ENCODE measurements around the gene ARHGEF33. TPM values are rescaled to one million over a fixed set of nuclear protein-coding genes. Genes with fewer than 3 reads are reported as not detected.

Gene ARHGEF33
- polyA plus RNA-seq, 1 donor from 2014 or later, result 1.5 TPM

DNA sequence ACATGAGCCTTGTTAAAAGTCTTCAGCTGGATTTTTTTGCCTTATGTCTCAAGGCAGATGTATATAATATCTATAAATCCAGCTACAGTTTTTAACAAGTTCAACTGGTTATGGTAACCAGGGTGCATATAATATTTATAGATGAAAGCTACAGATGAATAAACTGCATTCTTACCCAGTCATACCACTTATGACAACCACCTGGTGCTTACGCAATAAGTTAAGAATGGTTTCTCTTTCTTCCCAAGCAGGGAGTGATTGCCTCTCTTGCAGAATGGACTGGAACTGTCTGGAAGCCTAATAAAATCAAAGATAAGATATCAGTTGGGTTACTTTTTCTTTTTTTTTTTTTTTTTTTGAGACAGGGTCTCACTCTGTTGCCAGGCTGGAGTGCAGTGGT lies 33.5 kb upstream of the ARHGEF33 start:
- H3K27me3 ChIP-seq (ENCODE audit: insufficient read depth, low read depth, low read length), result no peaks in the 10 kb centered on the region
- H3K4me3 ChIP-seq (ENCODE audit: low read length), result no peak overlapping the region
- H4K20me1 ChIP-seq (ENCODE audit: insufficient read depth), result no peaks in the 10 kb centered on the region
- no peak overlapping the region for H3K27ac ChIP-seq (ENCODE audit: low read length)
- no peak for TF ChIP-seq MXI1 (conservative IDR thresholded peaks at IDR 0.05; ENCODE audit: poor library complexity, severe bottlenecking)
- no peak overlapping the region for H3K9ac ChIP-seq (ENCODE audit: low read length)
- no peaks in the 10 kb centered on the region for H3K9me2 ChIP-seq (ENCODE audit: insufficient read depth, low read length)
- H3K79me2 ChIP-seq (replicated peaks; ENCODE audit: insufficient read depth, low read length), result no peaks in the 10 kb centered on the region
- H3K36me3 ChIP-seq (ENCODE audit: insufficient read depth, low read length), result peaks cover 20% of the 10 kb centered on the region
- no peak overlapping the region for H2AFZ ChIP-seq (ENCODE audit: low read depth, low read length)
- no peak overlapping the region for H3K4me2 ChIP-seq (ENCODE audit: low read length)
- no peaks in the 10 kb centered on the region for H3F3A ChIP-seq (ENCODE audit: insufficient read depth, low read length, poor library complexity, severe bottlenecking)
- H3K9me3 ChIP-seq (ENCODE audit: low read length), result no peaks in the 10 kb centered on the region

- no peaks in the 10 kb centered on the region for H4K20me1 ChIP-seq (ENCODE audit: insufficient read depth)
- H3K79me2 ChIP-seq (replicated peaks; ENCODE audit: insufficient read depth, low read length), result no peaks in the 10 kb centered on the region
- peaks cover 21% of the 10 kb centered on the region for H3K36me3 ChIP-seq (ENCODE audit: insufficient read depth, low read length)
- H2AFZ ChIP-seq (ENCODE audit: low read depth, low read length), result no peak overlapping the region
- no peaks in the 10 kb centered on the region for H3K9me2 ChIP-seq (ENCODE audit: insufficient read depth, low read length)
- no peak overlapping the region for H3K27ac ChIP-seq (ENCODE audit: low read length)
- no peaks in the 10 kb centered on the region for H3K9me3 ChIP-seq (ENCODE audit: low read length)
- TF ChIP-seq SMC3 (conservative IDR thresholded peaks at IDR 0.05; ENCODE audit: poor library complexity), result no peak
- TF ChIP-seq TAF1 (IDR thresholded peaks at IDR 0.05; ENCODE audit: low read depth), result no peak
- TF ChIP-seq EZH2 (IDR thresholded peaks at IDR 0.05; ENCODE audit: borderline replicate concordance, insufficient read depth, low read length, poor library complexity, severe bottlenecking), result no peak
- TF ChIP-seq CTCF (IDR thresholded peaks at IDR 0.05; ENCODE audit: poor library complexity, severe bottlenecking), result no peak
- TF ChIP-seq MXI1 (conservative IDR thresholded peaks at IDR 0.05; ENCODE audit: poor library complexity, severe bottlenecking), result no peak
- TF ChIP-seq REST (IDR thresholded peaks at IDR 0.05; ENCODE audit: borderline replicate concordance), result no peak
- no peak for TF ChIP-seq EP300 (conservative IDR thresholded peaks at IDR 0.05; ENCODE audit: poor library complexity, severe bottlenecking)
- no peak for TF ChIP-seq RAD21 (conservative IDR thresholded peaks at IDR 0.05)
- no peak for TF ChIP-seq POLR2AphosphoS5 (IDR thresholded peaks at IDR 0.05)
- no peak overlapping the region for H3K4me2 ChIP-seq (ENCODE audit: low read length)
- H3K9ac ChIP-seq (ENCODE audit: low read length), result no peak overlapping the region
- H3F3A ChIP-seq (ENCODE audit: insufficient read depth, low read length, poor library complexity, severe bottlenecking), result no peaks in the 10 kb centered on the region
- H3K27me3 ChIP-seq (ENCODE audit: insufficient read depth, low read depth, low read length), result no peaks in the 10 kb centered on the region
- no peak overlapping the region for H3K4me3 ChIP-seq (ENCODE audit: low read length)
Observed at GRCh38 chr2:38862476-38862875, 27.2 kb upstream of the ARHGEF33 start.
